Left lobe of liver (tissue), 2 donors: Measurements from ENCODE around the gene CENPU. TPM values are rescaled to one million over a fixed set of nuclear protein-coding genes. Genes with fewer than 3 reads are reported as not detected.
A peak's percentile ranks its signal among the peaks of the same experiment; 100 is the strongest.
"Not testable (repeated sequence)": the region's sequence is repeated elsewhere in the genome, so short reads cannot be mapped to it uniquely, and the experiment has no call there.

Experiments
- ATAC-seq: fragments of 200-7000 bp; cut with Tn5 transposase; one replicate; pipeline ENCODE4 v1.9.1; 2020; ENCODE audit warnings: mild to moderate bottlenecking, moderate library complexity
- DNase-seq: peaks from one replicate; pipeline ENCODE4 v3.0.0-alpha.2; 2020; ENCODE audit warnings: low spot score
- total RNA-seq: library from RNA; stranded (reverse); gene quantifications from one replicate; pipeline ENCODE4 v1.2.1, GENCODE V29; 2021
- donor health status: DM: no; HTN: no; CAD: no; lungs with moderate emphysema.
- donor health status: DM: no; HTN: yes; CAD: no.

The CENPU gene
- 1.6 TPM for total RNA-seq

DNA sequence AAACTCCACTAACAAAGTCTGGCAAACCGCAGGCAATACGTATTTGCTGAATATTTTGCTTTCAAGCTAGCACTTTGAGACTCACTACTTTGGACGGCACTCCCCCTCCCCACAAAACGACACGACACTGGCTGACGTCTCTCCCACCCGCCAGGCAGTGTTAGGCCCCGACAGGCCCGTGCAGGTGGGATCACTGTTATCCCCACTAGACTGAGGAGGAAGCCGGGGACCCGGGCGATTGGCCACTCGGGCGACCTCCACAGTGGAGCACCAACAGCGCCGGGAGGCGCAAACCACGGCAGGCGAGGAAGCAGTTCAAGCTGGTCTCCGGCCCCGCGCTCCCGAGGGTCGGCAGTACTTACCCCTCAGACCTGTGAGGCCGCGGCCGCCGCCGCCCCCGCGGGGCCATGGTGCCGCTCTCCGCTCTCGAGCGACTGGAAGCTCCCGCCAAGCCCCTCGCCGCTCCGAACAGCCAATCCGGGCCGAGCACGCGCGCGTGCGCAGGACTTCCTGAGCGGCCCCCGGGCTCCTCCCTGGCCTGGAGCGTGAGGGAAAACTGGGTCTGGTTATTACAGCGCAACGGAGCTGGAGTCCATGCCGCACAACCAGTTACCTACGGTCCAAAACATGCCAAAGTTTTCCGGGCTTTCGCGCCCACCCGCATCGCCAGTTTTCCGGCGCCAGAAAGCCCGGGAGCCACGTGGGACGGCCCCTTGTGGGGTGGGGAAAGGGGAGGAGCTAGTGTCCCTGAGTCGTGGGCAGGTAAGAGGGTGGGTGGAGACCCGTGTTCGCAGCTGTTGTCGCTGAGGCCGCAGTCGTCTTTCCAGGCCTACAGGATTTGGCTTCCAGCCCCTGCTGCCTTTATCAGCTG lies at the start of gene CENPU:
CENPU (minus strand) TSS at position 443 of the 871 bp plus-strand sequence; CDS start at position 409, 34 bp downstream.
- peak; percentile 98 for DNase-seq
- ATAC-seq = peak; percentile 97

DNA sequence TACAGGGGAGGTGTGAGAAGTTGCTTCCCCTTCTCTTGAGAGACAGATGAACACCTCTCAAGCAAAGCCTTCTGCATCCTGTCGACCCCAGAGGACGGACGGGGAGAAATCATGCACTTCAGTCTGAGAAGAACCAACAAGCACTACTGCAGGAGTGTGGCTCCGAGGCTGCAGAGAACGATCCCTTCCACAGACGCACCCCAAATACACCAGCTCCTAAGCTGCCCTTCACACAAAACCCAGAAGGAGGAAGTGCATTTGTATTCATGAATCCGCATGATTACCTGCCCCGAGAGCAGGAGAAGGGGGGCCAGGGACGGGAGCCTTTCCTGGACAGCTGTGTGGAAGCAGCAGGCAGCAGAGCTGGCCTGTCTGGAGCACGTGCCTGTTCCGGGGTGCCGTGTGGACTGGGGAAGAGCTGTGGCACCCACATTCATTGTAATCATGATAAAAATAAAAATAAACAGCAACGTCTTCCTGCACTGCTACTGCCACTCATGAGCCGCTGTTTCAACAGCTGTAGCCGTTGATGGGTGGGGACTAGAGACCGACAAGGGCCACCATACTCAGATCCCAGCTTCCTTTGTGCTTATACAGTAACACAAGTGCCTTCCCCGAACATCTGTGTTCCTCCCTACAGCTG lies 49.0 kb upstream of the CENPU start:
- ATAC-seq = peak; percentile 10
- no peak for DNase-seq

DNA sequence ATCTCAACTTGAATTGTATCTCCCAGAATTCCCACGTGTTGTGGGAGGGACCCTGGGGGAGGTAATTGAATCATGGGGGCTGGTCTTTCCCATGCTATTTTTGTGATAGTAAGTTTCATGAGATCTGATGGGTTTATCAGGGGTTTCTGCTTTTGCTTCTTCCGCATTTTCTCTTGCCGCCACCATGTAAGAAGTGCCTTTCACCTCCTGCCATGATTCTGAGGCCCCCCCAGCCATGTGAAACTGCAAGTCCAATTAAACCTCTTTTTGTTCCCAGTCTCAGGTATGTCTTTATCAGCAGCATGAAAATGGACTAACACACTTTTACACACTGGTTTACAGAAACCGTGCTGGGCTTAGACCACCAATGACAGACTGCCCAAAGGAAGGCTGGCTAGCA lies 45.3 kb upstream of the CENPU start:
- DNase-seq, ATAC-seq: not testable (repeated sequence)

DNA sequence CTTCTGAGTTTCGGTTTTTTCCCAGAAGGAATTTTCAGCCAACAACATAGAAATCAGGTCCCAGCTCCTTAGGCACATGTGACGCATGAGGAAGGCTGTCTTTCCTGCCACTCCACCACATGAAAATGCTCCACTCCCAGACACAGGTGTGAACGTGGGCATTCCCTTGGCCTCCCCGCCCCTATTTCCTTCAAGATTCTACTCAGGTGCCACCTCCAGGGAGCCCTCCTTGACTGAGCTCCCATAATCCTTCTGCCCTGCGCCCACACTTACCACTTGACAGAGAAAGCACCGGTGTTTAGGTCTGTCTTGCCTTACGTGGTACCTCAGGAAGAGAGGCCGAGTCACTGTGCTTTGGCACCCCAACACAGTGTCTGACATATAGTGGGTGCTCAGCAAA lies 44.4 kb upstream of the CENPU start:
- ATAC-seq (peak; percentile 8), DNase-seq (no peak)

DNA sequence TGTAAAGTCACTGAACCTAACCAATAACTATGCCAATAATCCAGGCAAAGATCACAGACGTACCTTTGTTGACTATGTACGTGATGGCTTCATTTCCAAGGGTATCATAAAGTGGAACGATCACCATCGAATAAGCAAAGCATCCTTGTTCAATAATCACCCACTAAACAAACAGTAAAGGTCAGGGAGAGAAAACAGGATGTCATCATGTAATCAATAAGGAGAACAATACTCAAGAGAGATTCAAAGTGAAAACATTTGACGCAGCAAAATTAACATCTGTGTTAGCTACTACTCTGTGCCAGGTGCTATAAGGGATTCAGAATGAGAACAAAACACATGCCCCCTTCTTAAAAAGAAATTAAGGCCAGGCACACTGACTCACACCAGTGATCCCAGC lies 42.9 kb upstream of the CENPU start:
- ATAC-seq (peak; percentile 14), DNase-seq (no peak)

GRCh38 chr4:184775854-184776555 lies 42.1 kb upstream of the CENPU start:
- DNase-seq (no peak), ATAC-seq (peak; percentile 51)

GRCh38 chr4:184774152-184774551 lies 40.3 kb upstream of the CENPU start:
- DNase-seq = no peak
- no peak for ATAC-seq

DNA sequence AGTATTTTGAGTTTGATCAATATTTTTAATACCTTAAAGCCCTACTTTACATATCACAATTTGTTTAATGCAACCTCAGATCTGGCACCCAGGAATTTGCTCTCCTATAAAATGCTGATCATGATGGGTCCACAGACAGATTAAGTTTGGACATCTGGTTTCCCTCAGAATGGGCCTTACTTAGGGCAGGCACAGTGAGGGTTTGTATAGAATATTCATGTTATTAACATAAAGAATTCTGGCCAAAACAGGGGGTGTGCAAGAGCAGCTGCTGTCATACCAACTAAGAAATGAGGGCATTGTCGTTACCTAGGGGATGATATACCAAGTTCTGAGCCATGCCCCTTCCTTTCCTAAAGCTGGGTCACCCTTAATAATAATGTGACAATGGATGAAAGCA lies 37.5 kb upstream of the CENPU start:
- no peak for ATAC-seq
- DNase-seq = no peak

DNA sequence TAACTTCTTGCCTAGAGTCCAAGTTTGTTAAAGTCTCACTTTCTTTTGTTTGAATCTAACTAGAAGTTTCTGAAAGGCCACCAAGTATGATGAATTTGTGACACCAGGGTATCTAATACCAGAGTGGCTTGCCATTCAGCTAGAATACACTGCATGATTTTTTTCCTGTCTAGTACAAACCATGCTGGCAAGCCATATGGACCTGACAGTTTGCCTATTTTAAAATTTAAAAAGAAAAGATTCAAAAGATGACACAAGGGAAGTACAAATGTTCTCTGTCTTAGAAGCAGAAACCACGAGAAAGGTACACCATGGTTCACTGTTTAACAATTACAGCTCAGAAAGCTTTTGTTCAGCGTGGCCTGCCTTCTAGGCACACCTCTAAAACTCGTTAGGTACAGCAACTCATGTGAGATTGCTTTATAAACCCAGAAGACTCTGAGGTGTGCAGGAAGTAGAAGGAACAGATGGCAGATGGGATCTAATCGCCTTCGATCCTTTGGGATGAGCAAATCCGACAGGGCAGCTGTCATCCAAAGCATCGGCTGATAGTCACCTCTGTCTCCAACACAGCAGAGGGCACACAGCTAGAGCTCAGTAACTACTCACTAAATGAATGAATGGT lies 35.4 kb upstream of the CENPU start:
- DNase-seq (no peak), ATAC-seq (no peak)

DNA sequence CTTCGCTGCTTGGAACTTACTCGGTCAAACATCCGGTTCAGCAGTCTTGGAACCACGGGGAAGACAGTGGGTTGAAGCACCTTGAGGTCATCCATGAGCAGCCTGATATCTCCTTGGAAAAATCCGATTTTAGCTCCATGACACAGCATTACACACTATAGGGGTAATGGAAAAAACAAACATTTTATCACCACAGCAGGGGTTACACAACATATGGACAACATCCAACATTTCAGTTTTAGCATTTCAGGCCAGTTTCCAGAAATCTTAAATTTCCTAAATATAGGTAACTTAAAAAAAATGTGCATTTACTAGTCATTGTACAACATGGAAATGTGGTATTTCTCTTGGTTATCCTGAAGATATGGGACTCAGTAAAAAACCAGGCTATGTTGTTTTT lies 34.4 kb upstream of the CENPU start:
- DNase-seq = no peak
- no peak for ATAC-seq

GRCh38 chr4:184766446-184766845 lies 32.5 kb upstream of the CENPU start:
- ATAC-seq (peak; percentile 1), DNase-seq (no peak)

- ATAC-seq (peak; percentile 5), DNase-seq (no peak)
Measured at GRCh38 chr4:184765473-184766340, 31.8 kb upstream of the CENPU start.

- DNase-seq (no peak), ATAC-seq (no peak)
Measured at GRCh38 chr4:184764601-184765000, 30.7 kb upstream of the CENPU start.

DNA sequence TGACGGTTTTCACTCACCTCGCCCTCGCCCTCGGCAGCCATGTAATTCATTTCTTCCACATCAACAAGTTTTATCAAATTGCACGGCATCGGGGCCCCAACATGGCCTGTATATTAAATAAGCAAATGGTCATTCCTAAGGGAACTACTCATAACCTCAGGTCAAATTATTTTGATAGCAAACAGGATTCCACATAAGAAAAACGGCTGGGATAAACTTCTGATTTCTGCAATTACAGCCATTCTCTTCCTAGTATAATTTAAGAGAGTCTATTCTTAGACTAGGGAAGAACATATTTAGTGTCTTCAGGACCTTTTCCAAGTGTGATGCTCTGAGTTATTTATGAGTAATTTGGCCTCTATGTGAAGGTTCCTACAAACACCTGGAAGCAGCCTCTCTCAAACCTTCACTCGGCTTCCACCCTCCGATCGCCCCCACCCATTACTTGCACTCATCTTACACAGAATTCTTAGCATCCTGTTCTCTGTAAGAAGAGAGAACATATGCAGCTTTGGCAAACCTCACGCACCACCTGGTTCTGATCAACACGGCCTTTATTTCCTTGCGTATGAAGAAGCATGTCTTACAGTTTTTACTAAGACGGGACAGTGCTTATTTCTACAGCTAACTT lies 29.4 kb upstream of the CENPU start:
- ATAC-seq = no peak
- DNase-seq = no peak

DNA sequence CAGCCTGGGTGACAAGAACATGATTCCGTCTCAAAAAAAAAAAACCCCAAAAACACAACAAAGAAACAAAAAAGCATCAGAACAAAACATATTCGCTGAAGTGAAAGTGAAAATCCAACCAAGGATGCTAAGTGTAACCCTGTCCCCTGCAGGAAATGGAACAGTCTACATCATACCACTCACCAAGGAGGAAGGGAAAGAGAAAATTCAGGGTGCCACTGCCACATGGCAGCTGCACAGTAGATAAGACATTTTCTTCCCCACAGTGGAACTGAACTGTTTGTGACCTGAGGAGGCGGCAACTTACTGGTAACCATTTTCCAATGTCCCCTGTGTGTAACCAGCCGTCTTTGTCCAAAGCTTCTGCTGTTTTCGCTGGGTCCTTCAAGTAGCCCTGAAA lies 28.2 kb upstream of the CENPU start:
- ATAC-seq (peak; percentile 15), DNase-seq (no peak)

GRCh38 chr4:184760681-184761080 lies 26.8 kb upstream of the CENPU start:
- ATAC-seq (peak; percentile 5), DNase-seq (no peak)

DNA sequence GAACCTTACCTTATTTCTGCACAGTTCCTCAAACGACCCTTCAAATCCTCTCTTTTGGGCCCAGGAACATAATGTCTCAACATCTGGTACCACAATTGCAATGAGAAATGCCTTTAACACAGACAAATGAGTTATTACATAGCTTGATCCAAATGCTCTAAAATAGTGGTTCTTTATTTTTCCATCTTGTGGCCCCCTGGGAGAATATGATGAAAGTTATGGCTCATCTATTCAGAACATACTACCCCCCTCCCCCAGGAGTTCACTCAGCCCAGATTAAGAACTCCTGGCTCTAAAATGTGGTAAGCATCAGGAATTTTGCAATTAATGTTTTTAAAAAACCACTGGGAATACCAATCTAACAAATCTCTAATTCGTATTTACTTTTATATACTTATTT lies 23.9 kb upstream of the CENPU start:
- ATAC-seq = no peak
- no peak for DNase-seq

DNA sequence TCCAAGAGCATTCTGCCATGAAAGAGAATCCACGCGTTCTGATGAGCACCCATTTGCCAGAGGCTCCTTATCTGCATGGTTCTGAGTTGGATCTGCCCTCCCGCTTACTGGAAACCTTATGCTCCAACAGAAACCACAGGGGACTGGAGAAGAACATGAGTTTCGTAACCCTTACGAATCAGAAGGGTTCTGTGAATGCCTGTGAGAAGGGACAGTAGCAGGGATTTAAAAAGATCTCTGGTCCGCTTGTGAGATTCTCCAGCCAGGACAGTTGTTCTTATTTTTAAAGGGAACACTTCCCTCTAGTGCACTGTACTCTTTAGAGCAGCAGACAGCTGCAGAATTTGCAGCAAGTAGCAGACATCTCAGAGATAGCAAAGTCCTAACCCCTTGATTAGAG lies 22.5 kb upstream of the CENPU start:
- ATAC-seq = no peak
- no peak for DNase-seq

- ATAC-seq (no peak), DNase-seq (no peak)
Measured at GRCh38 chr4:184755278-184755677, 21.4 kb upstream of the CENPU start.
